HG03159 (cell line): ENCODE measurements around the gene RENBP.

ENCODE experiments used
- ATAC-seq: cut with Tn5 transposase; IDR thresholded peaks from one replicate; pipeline ENCODE4 v1.9.1; 2021; ENCODE audit warnings: mild to moderate bottlenecking, moderate library complexity; ENCODE audit not compliant: unreplicated experiment

RENBP gene

GRCh38 chrX:153934762-153935325, 9.6 kb downstream of the RENBP start, which contains the start of gene NAA10:
TSS of gene NAA10 (minus strand) at chrX:153935037. CDS start at chrX:153934904, 133 bp downstream.
- ATAC-seq: peak; percentile 70

- ATAC-seq: peak; percentile 11
Observed at GRCh38 chrX:153934148-153934761, 10.2 kb downstream of the RENBP start.

GRCh38 chrX:153933748-153934147, 10.7 kb downstream of the RENBP start:
- no peak for ATAC-seq

- ATAC-seq: no peak
Observed at GRCh38 chrX:153932220-153932915, 12.1 kb downstream of the RENBP start.

GRCh38 chrX:153931748-153932147, 12.7 kb downstream of the RENBP start:
- ATAC-seq: no peak

- no peak for ATAC-seq
Observed at GRCh38 chrX:153931151-153931550, 13.3 kb downstream of the RENBP start.

GRCh38 chrX:153930011-153930910, 14.2 kb downstream of the RENBP start:
- no peak for ATAC-seq

- ATAC-seq: no peak
Observed at GRCh38 chrX:153929576-153929975, 14.9 kb downstream of the RENBP start.

GRCh38 chrX:153928846-153929245, 15.6 kb downstream of the RENBP start:
- ATAC-seq: no peak

GRCh38 chrX:153927922-153928760, 16.3 kb downstream of the RENBP start:
- peak; percentile 69 for ATAC-seq

GRCh38 chrX:153927672-153927921, 16.8 kb downstream of the RENBP start:
- ATAC-seq: no peak

GRCh38 chrX:153926858-153927671, 17.4 kb downstream of the RENBP start:
- ATAC-seq: peak; percentile 45

- peak; percentile 0 for ATAC-seq
Observed at GRCh38 chrX:153926552-153926857, 17.9 kb downstream of the RENBP start.

GRCh38 chrX:153925739-153926551, 18.5 kb downstream of the RENBP start, which contains the start of gene ARHGAP4:
TSS of gene ARHGAP4 (minus strand) at chrX:153926264. CDS start at chrX:153926202, 62 bp downstream.
- ATAC-seq: no peak

- no peak for ATAC-seq
Observed at GRCh38 chrX:153925387-153925738, 19.1 kb downstream of the RENBP start.

GRCh38 chrX:153924149-153924861, 20.1 kb downstream of the RENBP start:
- no peak for ATAC-seq

GRCh38 chrX:153922932-153923857, 21.2 kb downstream of the RENBP start:
- no peak for ATAC-seq
